Gastrocnemius medialis (tissue), 4 donors: ENCODE data around the gene NEUROD2.

Source experiments
- CTCF ChIP-seq, 5 experiments: fragments of 450-650 bp in 3 of 5; fragments of 200-600 bp in 2 of 5; sonication (generic) in 2 of 5; IDR thresholded peaks in 4 of 5; conservative IDR thresholded peaks in 1 of 5; 1 replicate in 4 of 5; 2 replicates in 1 of 5; pipeline ENCODE4 v1.5.1; 2016 to 2019; ENCODE audit warnings: antibody characterized with exemption in 5 of 5, mild to moderate bottlenecking in 3 of 5, moderate library complexity in 3 of 5
- POLR2A ChIP-seq, 2 donors: fragments of 450-650 bp; IDR thresholded peaks; one replicate each; pipeline ENCODE4 v1.6.1; 2017; ENCODE audit warnings: antibody characterized with exemption in 2 of 2, mild to moderate bottlenecking in 2 of 2, moderate library complexity in 2 of 2

GRCh38 chr17:39608142-39608981 lies 642 bp upstream of the NEUROD2 start:
- TF ChIP-seq CTCF (IDR thresholded peaks at IDR 0.05 in 4 of 5, conservative IDR thresholded peaks at IDR 0.05 in 1 of 5) (no peak), POLR2A (IDR thresholded peaks at IDR 0.05) (no peak)
